SK-N-SH (cell line): ENCODE measurements around the gene GRK5. TPM values are rescaled to one million over a fixed set of nuclear protein-coding genes. Genes with fewer than 3 reads are reported as not detected.

ENCODE experiments used
- CTCF ChIA-PET: fragments of 300-600, 350-600 bp; formaldehyde crosslinking; extraction: SDS; loops from one replicate; lab custom pipeline; 2021; lab: Yijun Ruan, JAX
- POLR2A ChIA-PET: fragments of 350-600 bp; sonication (Branson Sonifier 250); formaldehyde crosslinking; extraction: SDS; loops from one replicate; lab custom pipeline; 2020; ENCODE audit warnings: antibody characterized with exemption, inconsistent platforms; lab: Yijun Ruan, JAX
- DNase-seq: peaks from one replicate; pipeline ENCODE4 v3.0.0; 2012
- H2AFZ ChIP-seq: fragments of 200-600 bp; sonication (generic); 2 replicates; pipeline ENCODE4 v1.8.1; 2016; ENCODE audit warnings: antibody characterized with exemption, mild to moderate bottlenecking, low read depth
- H3F3A ChIP-seq: fragments of 200-600 bp; sonication (generic); replicated peaks from 2 replicates; pipeline ENCODE3; 2016; ENCODE audit warnings: antibody characterized with exemption, mild to moderate bottlenecking; ENCODE audit not compliant: insufficient read depth
- H3K27ac ChIP-seq, 2 experiments: fragments of 200-500 bp in 1 of 2; fragments of 200-600 bp in 1 of 2; sonication (Bioruptor generic) in 1 of 2; sonication (generic), shearing (Covaris generic) in 1 of 2; 2 replicates each; pipeline versions ENCODE4 v1.5.1 to v1.6.1; 2014 to 2016; ENCODE audit warnings: low read depth in 2 of 2, inconsistent platforms in 1 of 2, low read length in 1 of 2, mild to moderate bottlenecking in 1 of 2, mixed read lengths in 1 of 2
- H3K27me3 ChIP-seq: fragments of 200-600 bp; sonication (generic), shearing (Covaris generic); 2 replicates; pipeline ENCODE4 v1.6.1; 2016; ENCODE audit warnings: mixed run types; ENCODE audit not compliant: insufficient read depth
- H3K36me3 ChIP-seq, 2 experiments: fragments of 200-500 bp in 1 of 2; fragments of 200-600 bp in 1 of 2; sonication (Bioruptor generic) in 1 of 2; sonication (generic) in 1 of 2; replicated peaks in 1 of 2; 2 replicates each; pipeline versions ENCODE3 to v1.5.1; 2014 to 2016; ENCODE audit warnings: low read length in 1 of 2, mild to moderate bottlenecking in 1 of 2; ENCODE audit not compliant: insufficient read depth in 2 of 2, control insufficient read depth in 1 of 2
- H3K4me1 ChIP-seq, 2 experiments: fragments of 200-500 bp in 1 of 2; fragments of 200-600 bp in 1 of 2; sonication (Bioruptor generic) in 1 of 2; sonication (generic), shearing (Covaris generic) in 1 of 2; 2 replicates each; pipeline versions ENCODE4 v1.5.1 to v1.6.1; 2014 to 2016; ENCODE audit warnings: low read depth in 1 of 2, low read length in 1 of 2, mixed run types in 1 of 2; ENCODE audit not compliant: insufficient read depth in 2 of 2, control insufficient read depth in 1 of 2
- H3K4me2 ChIP-seq: fragments of 200-600 bp; sonication (generic), shearing (Covaris generic); 2 replicates; pipeline ENCODE4 v1.6.1; 2017; ENCODE audit warnings: mixed run types
- H3K4me3 ChIP-seq, 2 experiments: fragments of 200-500 bp in 1 of 2; fragments of 200-600 bp in 1 of 2; sonication (Bioruptor generic) in 1 of 2; sonication (generic), shearing (Covaris generic) in 1 of 2; 2 replicates each; pipeline versions ENCODE4 v1.5.1 to v1.8.1; 2014 to 2016; ENCODE audit warnings: low read depth in 2 of 2, inconsistent platforms in 1 of 2, low read length in 1 of 2, mild to moderate bottlenecking in 1 of 2, mixed read lengths in 1 of 2, moderate library complexity in 1 of 2
- H3K79me2 ChIP-seq: fragments of 200-600 bp; sonication (generic); 2 replicates; pipeline ENCODE4 v1.8.1; 2017; ENCODE audit warnings: mild to moderate bottlenecking; ENCODE audit not compliant: insufficient read depth
- H3K9ac ChIP-seq: fragments of 200-600 bp; sonication (generic); 2 replicates; pipeline ENCODE4 v1.6.1; 2017; ENCODE audit warnings: mixed run types
- H3K9me2 ChIP-seq: fragments of 200-600 bp; sonication (generic); 2 replicates; pipeline ENCODE4 v1.6.1; 2017; ENCODE audit warnings: mixed run types
- H3K9me3 ChIP-seq: fragments of 200-600 bp; sonication (generic); 2 replicates; pipeline ENCODE4 v1.6.1; 2017; ENCODE audit warnings: mixed run types, mild to moderate bottlenecking, moderate library complexity
- H4K20me1 ChIP-seq: fragments of 200-600 bp; sonication (generic); 2 replicates; pipeline ENCODE4 v1.6.1; 2017; ENCODE audit warnings: mild to moderate bottlenecking, mixed run types; ENCODE audit not compliant: insufficient read depth
- CHD2 ChIP-seq: fragments of 150-350 bp; IDR thresholded peaks from 2 replicates; pipeline ENCODE4 v1.6.1; 2018; ENCODE audit warnings: low read length; ENCODE audit not compliant: partially characterized antibody
- ELF1 ChIP-seq: IDR thresholded peaks from 2 replicates; pipeline ENCODE4 v1.4.0; 2012
- EP300 ChIP-seq, 2 experiments: IDR thresholded peaks; 2 replicates each; pipeline versions ENCODE4 v1.4.0 to v1.6.1; 2012; ENCODE audit warnings: borderline replicate concordance in 1 of 2, low read depth in 1 of 2, low read length in 1 of 2
- EZH2phosphoT487 ChIP-seq: fragments of 200-600 bp; sonication (generic); IDR thresholded peaks from 2 replicates; pipeline ENCODE4 v1.6.1; 2017; ENCODE audit warnings: low read depth, mixed run types, mild to moderate bottlenecking, antibody characterized with exemption, moderate library complexity, borderline replicate concordance
- FOSL2 ChIP-seq: IDR thresholded peaks from 2 replicates; pipeline ENCODE4 v1.4.0; 2012; ENCODE audit warnings: low read depth, mild to moderate bottlenecking, moderate library complexity, borderline replicate concordance
- FOXJ3 ChIP-seq: sonication (generic); formaldehyde crosslinking; IDR thresholded peaks from 2 replicates; pipeline ENCODE4 v1.5.1; 2020; ENCODE audit warnings: mild to moderate bottlenecking, missing genetic modification reagents
- FOXM1 ChIP-seq: IDR thresholded peaks from 2 replicates; pipeline ENCODE4 v1.4.0; 2012; ENCODE audit warnings: low read depth, mild to moderate bottlenecking
- GATA2 ChIP-seq: sonication (generic); formaldehyde crosslinking; IDR thresholded peaks from 2 replicates; pipeline ENCODE4 v1.5.0; 2020; ENCODE audit warnings: mild to moderate bottlenecking, missing genetic modification reagents
- IRF3 ChIP-seq: fragments of 150-350 bp; IDR thresholded peaks from 2 replicates; pipeline ENCODE4 v1.6.1; 2016; ENCODE audit warnings: mild to moderate bottlenecking, low read depth, low read length
- JUND ChIP-seq: IDR thresholded peaks from 2 replicates; pipeline ENCODE4 v1.4.0; 2012
- MEF2A ChIP-seq: IDR thresholded peaks from 2 replicates; pipeline ENCODE4 v1.4.0; 2012; ENCODE audit warnings: low read depth, borderline replicate concordance
- MXI1 ChIP-seq: IDR thresholded peaks from 2 replicates; pipeline ENCODE4 v1.6.1; 2012; ENCODE audit warnings: mild to moderate bottlenecking, low read depth, low read length, improper control_type of control experiment
- NFIC ChIP-seq: IDR thresholded peaks from 2 replicates; pipeline ENCODE4 v1.4.0; 2012; ENCODE audit warnings: borderline replicate concordance
- POLR2AphosphoS5 ChIP-seq: IDR thresholded peaks from 2 replicates; pipeline ENCODE4 v1.6.1; 2012; ENCODE audit warnings: low read depth, low read length
- RAD21 ChIP-seq: IDR thresholded peaks from 2 replicates; pipeline ENCODE4 v1.6.1; 2012; ENCODE audit warnings: mild to moderate bottlenecking, low read length
- RCOR1 ChIP-seq: fragments of 150-350 bp; IDR thresholded peaks from 2 replicates; pipeline ENCODE4 v1.6.1; 2017; ENCODE audit warnings: antibody characterized with exemption, low read length
- RFX5 ChIP-seq: IDR thresholded peaks from 2 replicates; pipeline ENCODE4 v1.6.1; 2012; ENCODE audit warnings: mild to moderate bottlenecking, improper control_type of control experiment, low read length
- RXRA ChIP-seq: IDR thresholded peaks from 2 replicates; pipeline ENCODE4 v1.4.0; 2012; ENCODE audit warnings: low read depth, mild to moderate bottlenecking, borderline replicate concordance
- TAF1 ChIP-seq: IDR thresholded peaks from 2 replicates; pipeline ENCODE4 v1.6.1; 2012; ENCODE audit warnings: low read depth, mild to moderate bottlenecking, low read length, moderate library complexity, borderline replicate concordance
- TCF12 ChIP-seq: IDR thresholded peaks from 2 replicates; pipeline ENCODE4 v1.4.0; 2012
- polyA plus RNA-seq, 3 experiments: library from polyadenylated mRNA; depleted of rRNA; stranded (reverse); fragments of >200 nt; gene quantifications; 2 replicates each; pipeline ENCODE4 v1.2.3, GENCODE V29; 2012
- TF ChIP-seq, protein P1 (sequence below): IDR thresholded peaks from 2 replicates; pipeline ENCODE4 v1.4.0; 2012; ENCODE audit warnings: low read depth

The GRK5 gene
- polyA plus RNA-seq, 1 of the 3 experiments (the other 2 are of a cell fraction): 12.1 TPM

- TF ChIP-seq TCF12: peak; percentile 56; the same call in 1 of the 2 replicates
- peak; percentile 46; the same call in 1 of the 2 replicates for TF ChIP-seq FOSL2
Observed at GRCh38 chr10:119246862-119247549, 39.6 kb downstream of the GRK5 start (continued).

GRCh38 chr10:119247550-119247894 is 40.2 kb downstream of the GRK5 start:
- H3K9me2 ChIP-seq: no peaks in the 10 kb centered on the region
- H3K79me2 ChIP-seq: peaks cover 9% of the 10 kb centered on the region
- no peak overlapping the region for H3K4me3 ChIP-seq
- no peak overlapping the region; the same call in 1 of the 2 replicates for H3K9ac ChIP-seq
- no peak for TF ChIP-seq MEF2A
- no peak for TF ChIP-seq MXI1
- no peak for TF ChIP-seq TAF1
- TF ChIP-seq FOXJ3 (CRISPR knock-in tag): no peak
- no peak for TF ChIP-seq CHD2
- TF ChIP-seq POLR2AphosphoS5: no peak
- TF ChIP-seq IRF3: no peak
- no peak for TF ChIP-seq EP300 (IDR thresholded peaks at IDR 0.05; ENCODE audit: borderline replicate concordance in 1 of 2, low read depth in 1 of 2, low read length in 1 of 2)
- no peak for TF ChIP-seq ELF1
- no peak for TF ChIP-seq FOXM1
- no peak for TF ChIP-seq GATA2 (CRISPR knock-in tag)
- TF ChIP-seq NFIC: no peak
- TF ChIP-seq RFX5: no peak
- TF ChIP-seq EZH2phosphoT487: no peak
- no peak for TF ChIP-seq JUND
- no peak for TF ChIP-seq FOSL2
- TF ChIP-seq, protein P1, sequence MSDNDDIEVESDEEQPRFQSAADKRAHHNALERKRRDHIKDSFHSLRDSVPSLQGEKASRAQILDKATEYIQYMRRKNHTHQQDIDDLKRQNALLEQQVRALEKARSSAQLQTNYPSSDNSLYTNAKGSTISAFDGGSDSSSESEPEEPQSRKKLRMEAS: no peak
- no peak for TF ChIP-seq RAD21
- TF ChIP-seq RCOR1: no peak
- no peak for TF ChIP-seq RXRA
- peaks cover 35 to 37% of the 10 kb centered on the region in 2 experiments for H3K4me1 ChIP-seq
- CTCF ChIA-PET: interaction anchor here (1.2 to 2.1 kb wide), 6 partner anchors 9 to 41 kb away, joined by 3 to 13 read pairs (median 4); partner anchors contain the start of gene GRK5
- H3K27me3 ChIP-seq: no peaks in the 10 kb centered on the region
- H3K36me3 ChIP-seq: no peaks in the 10 kb centered on the region
- no peaks in the 10 kb centered on the region for H4K20me1 ChIP-seq
- peak overlapping the region; percentile 36 to 67; a peak in 3 of 4 replicates for H3K27ac ChIP-seq
- H2AFZ ChIP-seq: no peak overlapping the region
- POLR2A ChIA-PET: interaction anchor here (0.5 to 0.8 kb wide), 2 partner anchors 8 to 86 kb away, joined by 3 read pairs; no protein-coding TSS in a partner anchor
- DNase-seq: no peak
- peak overlapping the region; percentile 45 for H3K4me2 ChIP-seq
- H3F3A ChIP-seq: peaks cover 21% of the 10 kb centered on the region
- no peaks in the 10 kb centered on the region for H3K9me3 ChIP-seq
